ENCODE results near the gene BARX2. TPM values are rescaled to one million over a fixed set of nuclear protein-coding genes. Genes with fewer than 3 reads are reported as not detected.

Gene BARX2
- total and polyA plus RNA-seq, 3 experiments from 2014 or later: not detected

GRCh38 chr11:129377739-129378138 lies 2.1 kb downstream of the BARX2 start:
- ChIA-PET POLR2A (no interaction called here), CTCF (no interaction called here)
- H3K27ac ChIP-seq (ENCODE audit: low read depth, low read length): no peak overlapping the region
- no peak overlapping the region for H3K4me3 ChIP-seq (ENCODE audit: low read length)
- Mint-ChIP-seq H3K4me1 (peaks cover 4 to 24% (median 10%) of the 10 kb centered on the region in 3 donors), H3K27me3 (peaks cover 43 to 47% of the 10 kb centered on the region in 2 donors), H3K36me3 (no peaks in the 10 kb centered on the region), H3K27ac (no peak overlapping the region), H3K4me3 (no peak overlapping the region), H3K9me3 (peaks cover 0 to 3% (median 0%) of the 10 kb centered on the region in 5 donors)
- H3K4me1 ChIP-seq (ENCODE audit: insufficient read depth, low read length): no peaks in the 10 kb centered on the region
- no peaks in the 10 kb centered on the region for H3K36me3 ChIP-seq (ENCODE audit: insufficient read depth, low read length)
- H3K9me3 ChIP-seq (ENCODE audit: low read length): no peaks in the 10 kb centered on the region
- peaks cover 7% of the 10 kb centered on the region for H3K27me3 ChIP-seq (ENCODE audit: insufficient read depth, low read length, poor library complexity, severe bottlenecking)
- no peak for DNase-seq

GRCh38 chr11:129380413-129380812 lies 4.8 kb downstream of the BARX2 start:
- no peak overlapping the region for H3K27ac Mint-ChIP-seq
- no peak overlapping the region for H3K4me3 Mint-ChIP-seq
- POLR2A ChIA-PET: no interaction called here
- H3K27me3 Mint-ChIP-seq: peaks cover 22 to 46% of the 10 kb centered on the region in 2 donors
- Histone ChIP-seq H3K27me3 (ENCODE audit: insufficient read depth, low read length, poor library complexity, severe bottlenecking) (no peaks in the 10 kb centered on the region), H3K4me1 (ENCODE audit: insufficient read depth, low read length) (no peaks in the 10 kb centered on the region), H3K36me3 (ENCODE audit: insufficient read depth, low read length) (no peaks in the 10 kb centered on the region), H3K27ac (ENCODE audit: low read depth, low read length) (no peak overlapping the region), H3K4me3 (ENCODE audit: low read length) (no peak overlapping the region), H3K9me3 (ENCODE audit: low read length) (no peaks in the 10 kb centered on the region)
- no peak for DNase-seq
- CTCF ChIA-PET: no interaction called here
- peaks cover 2 to 8% (median 4%) of the 10 kb centered on the region in 3 donors for H3K4me1 Mint-ChIP-seq
- peaks cover 0 to 3% (median 0%) of the 10 kb centered on the region in 5 donors for H3K9me3 Mint-ChIP-seq
- no peaks in the 10 kb centered on the region for H3K36me3 Mint-ChIP-seq

- Mint-ChIP-seq H3K27me3 (peaks cover 17 to 32% of the 10 kb centered on the region in 2 donors), H3K9me3 (peaks cover 0 to 3% (median 0%) of the 10 kb centered on the region in 5 donors), H3K36me3 (no peaks in the 10 kb centered on the region), H3K4me3 (no peak overlapping the region), H3K4me1 (no peaks in the 10 kb centered on the region), H3K27ac (no peak overlapping the region)
- ChIA-PET CTCF (no interaction called here), POLR2A (no interaction called here)
- H3K36me3 ChIP-seq (ENCODE audit: insufficient read depth, low read length): no peaks in the 10 kb centered on the region
- H3K4me1 ChIP-seq (ENCODE audit: insufficient read depth, low read length): no peaks in the 10 kb centered on the region
- H3K9me3 ChIP-seq (ENCODE audit: low read length): no peaks in the 10 kb centered on the region
- no peak for DNase-seq
- no peak overlapping the region for H3K4me3 ChIP-seq (ENCODE audit: low read length)
- no peaks in the 10 kb centered on the region for H3K27me3 ChIP-seq (ENCODE audit: insufficient read depth, low read length, poor library complexity, severe bottlenecking)
- H3K27ac ChIP-seq (ENCODE audit: low read depth, low read length): no peak overlapping the region
Measured at GRCh38 chr11:129382583-129382982, 6.9 kb downstream of the BARX2 start.

GRCh38 chr11:129383060-129383459 lies 7.4 kb downstream of the BARX2 start:
- no peak for DNase-seq
- Histone ChIP-seq H3K27me3 (ENCODE audit: insufficient read depth, low read length, poor library complexity, severe bottlenecking) (no peaks in the 10 kb centered on the region), H3K4me3 (ENCODE audit: low read length) (no peak overlapping the region), H3K9me3 (ENCODE audit: low read length) (no peaks in the 10 kb centered on the region), H3K36me3 (ENCODE audit: insufficient read depth, low read length) (no peaks in the 10 kb centered on the region), H3K4me1 (ENCODE audit: insufficient read depth, low read length) (no peaks in the 10 kb centered on the region), H3K27ac (ENCODE audit: low read depth, low read length) (no peak overlapping the region)
- Mint-ChIP-seq H3K9me3 (peaks cover 0 to 3% (median 0%) of the 10 kb centered on the region in 5 donors), H3K27ac (no peak overlapping the region), H3K4me3 (no peak overlapping the region), H3K27me3 (peaks cover 15 to 31% of the 10 kb centered on the region in 2 donors), H3K36me3 (no peaks in the 10 kb centered on the region), H3K4me1 (no peaks in the 10 kb centered on the region)
- ChIA-PET POLR2A (no interaction called here), CTCF (no interaction called here)

GRCh38 chr11:129383502-129383901 lies 7.9 kb downstream of the BARX2 start:
- H3K36me3 ChIP-seq (ENCODE audit: insufficient read depth, low read length): no peaks in the 10 kb centered on the region
- Mint-ChIP-seq H3K4me3 (no peak overlapping the region), H3K36me3 (no peaks in the 10 kb centered on the region), H3K4me1 (no peaks in the 10 kb centered on the region), H3K27me3 (peaks cover 15 to 26% of the 10 kb centered on the region in 2 donors), H3K27ac (no peak overlapping the region), H3K9me3 (peaks cover 0 to 3% (median 0%) of the 10 kb centered on the region in 5 donors)
- ChIA-PET CTCF (no interaction called here), POLR2A (no interaction called here)
- no peak overlapping the region for H3K27ac ChIP-seq (ENCODE audit: low read depth, low read length)
- H3K4me1 ChIP-seq (ENCODE audit: insufficient read depth, low read length): no peaks in the 10 kb centered on the region
- no peak for DNase-seq
- no peaks in the 10 kb centered on the region for H3K27me3 ChIP-seq (ENCODE audit: insufficient read depth, low read length, poor library complexity, severe bottlenecking)
- no peaks in the 10 kb centered on the region for H3K9me3 ChIP-seq (ENCODE audit: low read length)
- no peak overlapping the region for H3K4me3 ChIP-seq (ENCODE audit: low read length)

- no peaks in the 10 kb centered on the region for H3K27me3 ChIP-seq (ENCODE audit: insufficient read depth, low read length, poor library complexity, severe bottlenecking)
- no peaks in the 10 kb centered on the region for H3K4me1 ChIP-seq (ENCODE audit: insufficient read depth, low read length)
- peaks cover 15 to 25% of the 10 kb centered on the region in 2 donors for H3K27me3 Mint-ChIP-seq
- H3K27ac Mint-ChIP-seq: no peak overlapping the region
- no peaks in the 10 kb centered on the region for H3K4me1 Mint-ChIP-seq
- no peaks in the 10 kb centered on the region for H3K36me3 ChIP-seq (ENCODE audit: insufficient read depth, low read length)
- H3K4me3 Mint-ChIP-seq: no peak overlapping the region
- H3K9me3 Mint-ChIP-seq: peaks cover 0 to 3% (median 0%) of the 10 kb centered on the region in 5 donors
- DNase-seq: no peak
- POLR2A ChIA-PET: no interaction called here
- CTCF ChIA-PET: no interaction called here
- no peak overlapping the region for H3K4me3 ChIP-seq (ENCODE audit: low read length)
- H3K36me3 Mint-ChIP-seq: no peaks in the 10 kb centered on the region
- no peak overlapping the region for H3K27ac ChIP-seq (ENCODE audit: low read depth, low read length)
- no peaks in the 10 kb centered on the region for H3K9me3 ChIP-seq (ENCODE audit: low read length)
Measured at GRCh38 chr11:129384415-129384814, 8.8 kb downstream of the BARX2 start.

- Mint-ChIP-seq H3K4me1 (no peaks in the 10 kb centered on the region), H3K27ac (no peak overlapping the region), H3K4me3 (no peak overlapping the region), H3K36me3 (no peaks in the 10 kb centered on the region), H3K9me3 (peaks cover 0 to 3% (median 0%) of the 10 kb centered on the region in 5 donors), H3K27me3 (peaks cover 13 to 25% of the 10 kb centered on the region in 2 donors)
- no peak overlapping the region for H3K27ac ChIP-seq (ENCODE audit: low read depth, low read length)
- CTCF ChIA-PET: interaction anchor here (0.5 kb wide), 1 partner anchor 143 kb away, joined by 3 read pairs; no protein-coding TSS in a partner anchor
- no peaks in the 10 kb centered on the region for H3K4me1 ChIP-seq (ENCODE audit: insufficient read depth, low read length)
- no peak overlapping the region for H3K4me3 ChIP-seq (ENCODE audit: low read length)
- H3K36me3 ChIP-seq (ENCODE audit: insufficient read depth, low read length): no peaks in the 10 kb centered on the region
- no peaks in the 10 kb centered on the region for H3K27me3 ChIP-seq (ENCODE audit: insufficient read depth, low read length, poor library complexity, severe bottlenecking)
- DNase-seq: no peak
- H3K9me3 ChIP-seq (ENCODE audit: low read length): no peaks in the 10 kb centered on the region
- POLR2A ChIA-PET: no interaction called here
Measured at GRCh38 chr11:129385801-129386200, 10.2 kb downstream of the BARX2 start.

GRCh38 chr11:129386795-129387397 lies 11.2 kb downstream of the BARX2 start:
- Histone ChIP-seq H3K27ac (ENCODE audit: low read depth, low read length) (no peak overlapping the region), H3K4me3 (ENCODE audit: low read length) (no peak overlapping the region), H3K4me1 (ENCODE audit: insufficient read depth, low read length) (no peaks in the 10 kb centered on the region), H3K9me3 (ENCODE audit: low read length) (no peaks in the 10 kb centered on the region), H3K27me3 (ENCODE audit: insufficient read depth, low read length, poor library complexity, severe bottlenecking) (no peaks in the 10 kb centered on the region), H3K36me3 (ENCODE audit: insufficient read depth, low read length) (no peaks in the 10 kb centered on the region)
- no peak for DNase-seq
- no peak overlapping the region for H3K4me3 Mint-ChIP-seq
- H3K4me1 Mint-ChIP-seq: no peaks in the 10 kb centered on the region
- no peak overlapping the region for H3K27ac Mint-ChIP-seq
- H3K9me3 Mint-ChIP-seq: peaks cover 0 to 3% (median 0%) of the 10 kb centered on the region in 5 donors
- POLR2A ChIA-PET: no interaction called here
- H3K27me3 Mint-ChIP-seq: peaks cover 12 to 22% of the 10 kb centered on the region in 2 donors
- CTCF ChIA-PET: no interaction called here
- H3K36me3 Mint-ChIP-seq: no peaks in the 10 kb centered on the region

Measured in CD8-positive, alpha-beta memory T cell (primary cell).